Activated CD4-positive, alpha-beta T cell treated with anti-CD3 and anti-CD28 coated beads, Interleukin-10, Interleukin-2, amounts not matched to agents 100 ng/mL and 50 ng/mL, durations not matched to agents 16 hours and 8 hours (primary cell): ENCODE data around the gene ITPKC.

Experiments used
- DNase-seq: peaks from one replicate; pipeline ENCODE4 v3.0.0-alpha.2; 2020

ITPKC gene

GRCh38 chr19:40716482-40717324 is at the start of gene ITPKC, which contains the start of gene COQ8B:
ITPKC (plus strand) TSS chr19:40717112; CDS start chr19:40717136, 24 bp downstream.
COQ8B (minus strand) TSS chr19:40716886; CDS start chr19:40714632, 2,254 bp downstream.
- peak; percentile 99 for DNase-seq

DNA sequence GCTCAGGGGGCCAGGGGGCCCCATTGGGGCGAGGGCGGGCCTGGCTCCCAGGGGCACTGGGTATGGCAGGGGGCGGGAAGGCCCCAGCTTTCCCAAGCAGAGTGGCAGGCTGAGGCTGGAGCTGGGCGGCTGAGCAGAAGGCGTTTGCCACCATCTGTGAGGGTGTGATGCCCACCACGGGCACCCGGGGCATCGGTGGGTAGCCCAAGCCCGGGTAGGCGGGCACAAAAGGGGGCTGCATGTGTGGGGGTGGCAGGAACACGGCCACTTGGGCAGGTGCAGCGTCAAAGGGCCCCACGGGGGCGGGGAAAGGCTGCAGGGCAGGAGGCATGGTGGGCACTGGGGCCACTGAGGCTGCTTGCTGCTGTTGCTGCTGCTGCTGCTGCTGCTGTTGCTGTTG is 49.3 kb upstream of the ITPKC start:
- no peak for DNase-seq

DNA sequence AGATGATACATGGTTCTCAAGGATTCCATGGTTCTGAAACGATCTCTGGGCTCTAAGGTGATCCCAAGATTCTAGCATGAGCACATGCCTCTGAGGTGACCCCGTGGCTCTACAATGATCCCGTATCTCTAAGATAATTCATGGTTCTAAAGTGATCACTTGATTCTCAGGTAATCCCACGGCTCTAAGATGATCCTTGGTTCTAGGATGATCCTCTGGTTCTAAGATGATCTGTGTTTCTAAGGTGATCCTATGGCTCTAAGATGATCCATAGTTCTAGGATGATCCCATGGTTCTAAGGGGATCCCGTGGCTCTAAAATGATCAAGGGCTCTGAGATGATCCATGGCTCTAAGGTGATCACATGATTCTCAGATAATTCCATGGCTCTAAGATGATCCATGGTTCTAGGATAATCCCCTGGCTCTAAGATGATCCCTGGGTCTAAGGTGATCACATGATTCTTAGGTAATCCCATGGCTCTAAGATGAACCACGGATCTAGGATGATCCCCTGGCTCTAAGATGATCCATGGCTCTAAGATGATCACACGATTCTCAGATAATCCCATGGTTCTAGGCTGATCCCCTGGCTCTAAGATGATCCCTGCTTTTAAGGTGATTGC is 47.8 kb upstream of the ITPKC start:
- DNase-seq = no peak

GRCh38 chr19:40671404-40671803 is 45.5 kb upstream of the ITPKC start:
- no peak for DNase-seq

GRCh38 chr19:40672038-40672437 is 44.9 kb upstream of the ITPKC start:
- no peak for DNase-seq

GRCh38 chr19:40672573-40673299 is 44.2 kb upstream of the ITPKC start:
- DNase-seq = no peak

DNA sequence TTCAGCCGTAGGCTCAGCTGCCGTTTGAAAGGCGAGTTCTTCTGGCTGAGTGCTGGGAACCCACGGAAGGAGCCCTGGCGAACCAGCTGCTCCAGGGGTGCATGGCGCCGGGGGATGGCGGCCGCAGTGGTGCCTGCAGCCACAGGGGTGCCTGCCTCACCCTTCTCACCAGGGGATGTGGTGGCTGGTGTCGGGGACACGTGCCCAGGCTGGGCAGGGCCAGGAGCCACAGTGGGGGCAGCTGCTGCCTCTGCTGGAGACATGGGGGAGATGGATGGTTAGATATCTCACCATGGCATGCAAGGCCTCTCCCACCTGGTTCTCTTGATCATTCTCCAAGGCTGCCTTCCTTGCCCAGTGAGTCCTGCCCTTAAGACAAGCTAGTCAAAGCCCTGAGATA is 43.5 kb upstream of the ITPKC start:
- DNase-seq = no peak

- DNase-seq = no peak
Observed at GRCh38 chr19:40674291-40674690, 42.6 kb upstream of the ITPKC start.

GRCh38 chr19:40677156-40677555 is 39.8 kb upstream of the ITPKC start:
- no peak for DNase-seq

GRCh38 chr19:40681039-40681438 is 35.9 kb upstream of the ITPKC start:
- no peak for DNase-seq

- no peak for DNase-seq
Observed at GRCh38 chr19:40682431-40682964, 34.4 kb upstream of the ITPKC start.

DNA sequence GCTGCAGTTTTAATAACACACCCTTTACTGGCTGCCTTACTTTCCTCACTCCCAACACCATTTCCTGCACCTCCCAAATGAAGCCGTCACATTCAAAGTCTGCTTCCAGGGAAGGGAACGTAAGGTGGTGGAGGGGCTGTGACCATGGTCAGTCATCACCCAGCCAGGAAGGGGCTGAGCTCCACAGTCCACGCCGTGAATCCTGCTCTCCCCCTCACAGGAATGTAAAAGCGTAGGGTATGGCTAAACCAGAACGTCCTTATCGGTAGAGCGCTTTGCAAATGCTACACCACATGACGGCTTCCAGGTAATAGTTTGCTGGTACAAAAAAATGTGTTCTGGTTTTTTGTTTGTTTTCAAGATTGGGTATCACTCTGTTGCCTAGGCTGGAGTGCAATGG is 33.5 kb upstream of the ITPKC start:
- DNase-seq = no peak

GRCh38 chr19:40684280-40684679 is 32.6 kb upstream of the ITPKC start:
- no peak for DNase-seq

- DNase-seq = no peak
Observed at GRCh38 chr19:40685016-40685526, 31.8 kb upstream of the ITPKC start.

- DNase-seq = no peak
Observed at GRCh38 chr19:40685563-40685962, 31.3 kb upstream of the ITPKC start.

GRCh38 chr19:40686882-40687524 is 29.9 kb upstream of the ITPKC start:
- no peak for DNase-seq

DNA sequence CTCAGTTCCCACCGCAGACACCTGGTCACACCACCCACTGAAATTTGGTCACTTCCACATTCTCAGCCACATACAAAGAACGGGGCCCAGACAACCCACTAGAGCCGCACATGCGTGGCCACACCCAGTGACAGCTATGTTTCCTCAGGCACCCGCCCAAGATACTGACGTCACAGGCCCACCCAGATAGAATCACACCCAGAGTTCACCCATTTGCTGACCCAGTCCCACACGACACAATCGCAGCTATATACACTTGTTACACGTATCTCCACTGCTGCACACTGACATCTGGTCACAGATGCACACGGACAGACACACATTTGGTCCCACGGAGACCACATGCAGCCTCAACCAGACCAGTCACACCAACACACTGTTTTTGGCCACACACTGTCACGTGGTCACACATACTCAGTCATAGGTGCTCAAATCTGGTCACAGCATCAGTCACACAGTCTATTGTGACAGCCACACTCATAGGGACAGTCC is 29.3 kb upstream of the ITPKC start:
- DNase-seq = no peak

- DNase-seq = no peak
Observed at GRCh38 chr19:40688309-40688708, 28.6 kb upstream of the ITPKC start.

DNA sequence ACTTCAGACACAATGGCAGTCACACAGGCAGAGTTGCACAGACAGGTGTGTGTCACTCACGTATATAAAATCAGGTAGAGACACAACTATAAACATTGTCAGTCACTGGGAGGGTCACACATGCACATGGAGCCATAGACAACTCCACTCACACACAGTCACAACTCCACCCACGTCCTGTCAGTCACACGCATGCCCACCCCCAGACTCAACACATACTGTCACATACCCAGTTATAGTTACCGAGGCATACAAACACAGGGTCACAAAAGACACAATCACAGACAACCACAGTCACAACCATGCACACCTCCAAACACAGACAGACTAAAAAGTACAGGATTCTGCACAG is 27.9 kb upstream of the ITPKC start:
- DNase-seq = no peak

- no peak for DNase-seq
Observed at GRCh38 chr19:40689339-40690049, 27.4 kb upstream of the ITPKC start.

DNA sequence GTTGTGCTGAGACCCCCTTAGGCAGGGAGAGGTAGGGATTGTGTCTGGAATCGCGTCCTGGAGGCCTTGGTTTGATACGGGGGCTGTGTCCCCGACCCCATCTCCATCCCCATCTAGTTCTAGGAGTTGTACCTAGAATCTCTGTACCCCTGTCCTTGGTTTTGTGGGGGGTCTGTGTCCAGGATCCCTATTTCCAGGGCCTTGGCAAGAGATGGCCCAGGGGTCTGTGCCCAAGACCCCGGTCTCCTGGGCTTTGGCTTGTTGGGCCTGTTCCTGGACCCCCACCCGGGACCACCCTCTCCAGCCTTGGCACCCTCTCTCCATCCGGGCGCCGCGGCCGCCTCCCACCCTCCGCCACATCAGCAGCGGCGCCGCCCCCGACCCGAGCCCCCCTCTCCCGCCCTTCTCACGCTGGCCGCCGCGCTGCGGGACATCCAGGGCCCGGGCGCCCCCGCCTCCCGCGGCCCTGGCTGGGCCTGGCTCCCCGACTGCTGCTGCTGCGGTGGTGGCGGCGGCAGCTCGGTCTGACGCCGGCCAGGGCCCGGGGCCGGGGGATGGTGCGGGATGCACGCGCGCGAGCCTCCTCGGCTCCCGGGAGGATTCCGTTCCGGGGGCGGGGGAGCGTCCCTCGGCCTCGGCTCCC is 26.7 kb upstream of the ITPKC start, which contains the start of gene NUMBL:
Gene NUMBL, minus strand, starts transcription at position 602 of the 643 bp plus-strand sequence. Its CDS starts 168 bp downstream, at position 434.
- no peak for DNase-seq
